WERI-Rb-1 (cell line): ENCODE results near the gene AREL1.

Experiments used
- DNase-seq: peaks from one replicate; pipeline ENCODE4 v3.0.0-alpha.2; 2020
- H3K27ac ChIP-seq: fragments of 250-450 bp; sonication (Bioruptor Pico); 2 replicates; pipeline ENCODE4 v1.5.1; 2020; ENCODE audit warnings: mild to moderate bottlenecking, moderate library complexity
- H3K27me3 ChIP-seq: fragments of 250-450 bp; sonication (Bioruptor Pico); 2 replicates; pipeline ENCODE4 v1.5.1; 2021; ENCODE audit warnings: mild to moderate bottlenecking, low read depth, moderate library complexity; ENCODE audit not compliant: insufficient read depth, severe bottlenecking
- H3K36me3 ChIP-seq: fragments of 250-450 bp; sonication (Bioruptor Pico); 2 replicates; pipeline ENCODE4 v1.5.1; 2020; ENCODE audit warnings: mild to moderate bottlenecking, moderate library complexity
- H3K4me3 ChIP-seq: 2 replicates; pipeline ENCODE4 v1.5.1; 2011; ENCODE audit warnings: low read depth, mild to moderate bottlenecking, control low read depth, low read length
- H3K9me3 ChIP-seq: fragments of 250-450 bp; sonication (Bioruptor Pico); 2 replicates; pipeline ENCODE4 v1.5.1; 2021; ENCODE audit warnings: mild to moderate bottlenecking, moderate library complexity; ENCODE audit not compliant: severe bottlenecking
- TF ChIP-seq, protein P1 (sequence below): IDR thresholded peaks from 2 replicates; pipeline ENCODE4 v1.5.1; 2011; ENCODE audit warnings: low read depth, mild to moderate bottlenecking, control low read depth, inconsistent platforms, low read length

The AREL1 gene

DNA sequence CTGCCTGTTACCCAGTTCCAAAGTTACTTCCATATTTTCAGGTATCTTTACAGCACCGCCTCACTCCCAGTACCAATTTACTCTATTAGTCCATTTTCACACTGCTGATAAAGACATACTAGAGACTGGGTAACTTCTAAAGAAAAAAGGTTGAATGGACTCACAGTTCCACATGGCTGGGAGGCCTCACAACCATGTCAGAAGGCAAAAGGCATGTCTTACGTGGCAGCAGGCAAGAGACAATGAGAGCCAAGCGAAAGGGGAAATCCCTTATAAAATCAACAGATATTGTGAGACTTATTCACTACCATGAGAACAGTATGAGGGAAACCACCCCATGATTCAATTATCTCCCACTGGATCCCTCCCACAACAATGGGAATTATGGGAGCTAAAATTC, 9.8 kb downstream of the AREL1 start:
- H3K27me3 ChIP-seq = no peaks in the 10 kb centered on the region
- H3K4me3 ChIP-seq = no peak overlapping the region
- no peak overlapping the region for H3K27ac ChIP-seq
- DNase-seq = no peak
- no peaks in the 10 kb centered on the region for H3K9me3 ChIP-seq
- no peaks in the 10 kb centered on the region for H3K36me3 ChIP-seq
- TF ChIP-seq, protein P1, sequence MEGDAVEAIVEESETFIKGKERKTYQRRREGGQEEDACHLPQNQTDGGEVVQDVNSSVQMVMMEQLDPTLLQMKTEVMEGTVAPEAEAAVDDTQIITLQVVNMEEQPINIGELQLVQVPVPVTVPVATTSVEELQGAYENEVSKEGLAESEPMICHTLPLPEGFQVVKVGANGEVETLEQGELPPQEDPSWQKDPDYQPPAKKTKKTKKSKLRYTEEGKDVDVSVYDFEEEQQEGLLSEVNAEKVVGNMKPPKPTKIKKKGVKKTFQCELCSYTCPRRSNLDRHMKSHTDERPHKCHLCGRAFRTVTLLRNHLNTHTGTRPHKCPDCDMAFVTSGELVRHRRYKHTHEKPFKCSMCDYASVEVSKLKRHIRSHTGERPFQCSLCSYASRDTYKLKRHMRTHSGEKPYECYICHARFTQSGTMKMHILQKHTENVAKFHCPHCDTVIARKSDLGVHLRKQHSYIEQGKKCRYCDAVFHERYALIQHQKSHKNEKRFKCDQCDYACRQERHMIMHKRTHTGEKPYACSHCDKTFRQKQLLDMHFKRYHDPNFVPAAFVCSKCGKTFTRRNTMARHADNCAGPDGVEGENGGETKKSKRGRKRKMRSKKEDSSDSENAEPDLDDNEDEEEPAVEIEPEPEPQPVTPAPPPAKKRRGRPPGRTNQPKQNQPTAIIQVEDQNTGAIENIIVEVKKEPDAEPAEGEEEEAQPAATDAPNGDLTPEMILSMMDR = no peak

DNA sequence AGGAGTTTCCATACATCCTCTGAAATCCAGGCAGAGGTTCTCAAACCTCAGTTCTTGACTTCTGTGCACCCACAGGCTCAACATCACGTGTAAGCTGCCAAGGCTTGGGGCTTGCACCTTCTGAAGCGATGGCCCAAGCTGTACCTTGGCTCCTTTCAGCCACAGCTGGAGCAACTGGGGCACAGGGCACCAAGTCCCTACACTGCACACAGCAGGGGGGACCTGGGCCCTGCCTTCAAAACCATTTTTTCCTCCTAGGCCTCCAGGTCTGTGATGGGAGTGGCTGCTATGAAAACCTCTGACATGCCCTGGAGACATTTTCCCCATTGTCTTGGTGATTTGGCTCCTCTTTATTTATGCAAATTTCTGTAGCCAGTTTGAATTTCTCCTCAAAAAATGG, 10.6 kb downstream of the AREL1 start:
- DNase-seq = no peak
- TF ChIP-seq, protein P1 = no peak
- no peaks in the 10 kb centered on the region for H3K27me3 ChIP-seq
- H3K4me3 ChIP-seq = no peak overlapping the region
- H3K36me3 ChIP-seq = peaks cover 3% of the 10 kb centered on the region; the same call in 1 of the 2 replicates
- H3K27ac ChIP-seq = no peak overlapping the region
- no peaks in the 10 kb centered on the region for H3K9me3 ChIP-seq

DNA sequence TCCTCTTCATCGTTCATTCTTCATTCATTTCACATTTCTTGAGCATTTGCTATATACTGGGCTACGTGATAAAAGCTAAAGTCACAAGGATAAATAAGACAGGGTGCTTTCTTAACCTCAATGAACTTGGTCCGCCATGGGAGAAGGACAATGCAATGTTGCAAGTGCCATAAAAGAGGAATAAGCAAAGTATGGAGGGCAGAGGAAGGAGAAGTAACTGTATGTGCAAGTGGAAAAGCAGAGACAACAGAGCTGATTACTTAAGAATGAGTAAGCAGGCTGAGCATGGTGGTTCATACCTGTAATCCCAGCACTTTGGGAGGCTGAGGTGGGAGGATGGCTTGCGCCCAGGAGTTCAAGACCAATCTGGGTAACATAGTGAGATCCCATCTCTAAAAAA, 14.4 kb downstream of the AREL1 start:
- no peak for DNase-seq
- TF ChIP-seq, protein P1 = no peak
- H3K27ac ChIP-seq = no peak overlapping the region
- H3K4me3 ChIP-seq = no peak overlapping the region
- H3K9me3 ChIP-seq = no peaks in the 10 kb centered on the region
- H3K36me3 ChIP-seq = peaks cover 3% of the 10 kb centered on the region; the same call in 1 of the 2 replicates
- no peaks in the 10 kb centered on the region for H3K27me3 ChIP-seq

DNA sequence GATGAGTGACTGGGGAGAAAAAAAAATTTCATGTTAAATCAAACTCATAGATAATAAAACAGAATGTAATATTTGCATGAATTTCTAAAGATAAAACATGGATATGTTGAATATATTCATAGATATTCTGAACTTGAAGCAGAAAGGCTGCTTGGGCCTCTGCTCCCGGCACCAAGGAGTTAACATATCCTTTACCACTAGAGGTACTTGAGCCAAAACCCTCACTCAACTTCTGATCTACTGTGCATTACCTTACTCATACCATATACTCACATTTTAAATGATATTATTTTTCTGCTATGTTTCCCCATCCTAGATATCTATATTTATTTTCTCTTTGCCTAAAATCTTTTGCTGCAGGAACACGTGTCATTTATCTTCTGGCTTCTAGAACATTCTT, 14.9 kb downstream of the AREL1 start:
- no peaks in the 10 kb centered on the region for H3K27me3 ChIP-seq
- TF ChIP-seq, protein P1 = no peak
- H3K36me3 ChIP-seq = peaks cover 3% of the 10 kb centered on the region; the same call in 1 of the 2 replicates
- H3K4me3 ChIP-seq = no peak overlapping the region
- no peaks in the 10 kb centered on the region for H3K9me3 ChIP-seq
- H3K27ac ChIP-seq = no peak overlapping the region
- DNase-seq = no peak

DNA sequence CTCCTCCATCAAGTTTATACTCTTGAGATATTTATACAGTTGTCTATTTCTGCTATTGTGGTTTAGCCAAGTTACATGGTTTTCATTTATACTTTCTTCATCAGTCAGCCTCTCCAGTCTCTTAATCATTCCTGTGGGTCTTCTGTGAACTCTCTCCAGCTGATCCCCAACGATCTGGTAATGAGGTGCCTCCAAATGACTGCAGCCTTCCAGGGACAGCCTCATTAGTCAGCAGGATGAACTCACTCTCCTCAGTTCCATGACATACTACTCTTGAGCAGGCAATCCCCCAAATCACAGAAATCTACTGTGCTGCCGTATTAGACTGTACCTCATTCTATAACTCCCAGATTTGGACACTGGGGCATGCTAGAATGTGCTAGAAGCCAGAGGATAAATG, 15.3 kb downstream of the AREL1 start:
- H3K27me3 ChIP-seq = no peaks in the 10 kb centered on the region
- no peak overlapping the region for H3K27ac ChIP-seq
- peaks cover 3% of the 10 kb centered on the region; the same call in 1 of the 2 replicates for H3K36me3 ChIP-seq
- H3K4me3 ChIP-seq = no peak overlapping the region
- no peak for DNase-seq
- no peaks in the 10 kb centered on the region for H3K9me3 ChIP-seq
- TF ChIP-seq, protein P1 = no peak

DNA sequence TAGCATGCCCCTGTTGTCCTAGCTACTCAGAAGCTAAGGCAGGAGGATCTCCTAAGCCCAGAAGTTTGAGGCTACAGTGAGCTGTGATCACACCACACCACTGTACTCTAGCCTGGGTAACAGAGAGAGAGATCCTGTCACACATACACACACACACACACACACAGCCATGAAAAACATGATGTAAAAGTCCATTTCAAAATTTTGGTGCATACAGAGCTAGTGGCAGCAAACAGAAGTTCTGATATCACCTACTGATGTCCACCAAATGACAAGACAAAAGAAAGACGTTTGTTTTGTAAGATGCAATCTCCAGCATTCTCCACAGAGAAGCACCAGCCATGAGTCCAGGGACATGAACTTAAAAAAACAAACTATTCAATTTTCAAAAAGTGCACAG, 15.9 kb downstream of the AREL1 start:
- Histone ChIP-seq H3K9me3 (no peaks in the 10 kb centered on the region), H3K36me3 (peaks cover 3% of the 10 kb centered on the region; the same call in 1 of the 2 replicates), H3K4me3 (no peak overlapping the region), H3K27ac (no peak overlapping the region), H3K27me3 (no peaks in the 10 kb centered on the region)
- TF ChIP-seq, protein P1 = no peak
- DNase-seq = no peak
